Loucy (cell line): ENCODE measurements around the gene MT4.

Experiments used
- H2AFZ ChIP-seq: fragments of 200-600 bp; sonication (generic); 2 replicates; pipeline ENCODE4 v1.6.0; 2016; ENCODE audit warnings: antibody characterized with exemption, mild to moderate bottlenecking, low read length, moderate library complexity
- H3F3A ChIP-seq: fragments of 200-600 bp; 2 replicates; pipeline ENCODE4 v1.6.0; 2016; ENCODE audit warnings: antibody characterized with exemption, low read depth, mild to moderate bottlenecking
- H3K27me3 ChIP-seq: fragments of 200-600 bp; sonication (generic); 2 replicates; pipeline ENCODE4 v1.6.1; 2014; ENCODE audit warnings: low read length, mild to moderate bottlenecking; ENCODE audit not compliant: insufficient read depth, poor library complexity, severe bottlenecking
- H3K36me3 ChIP-seq: fragments of 200-600 bp; sonication (generic); 2 replicates; pipeline ENCODE4 v1.6.1; 2016; ENCODE audit warnings: low read length; ENCODE audit not compliant: insufficient read depth
- H3K4me1 ChIP-seq: fragments of 200-600 bp; sonication (generic); 2 replicates; pipeline ENCODE4 v1.5.1; 2014; ENCODE audit warnings: low read length, mild to moderate bottlenecking; ENCODE audit not compliant: insufficient read depth, poor library complexity, severe bottlenecking
- H3K4me2 ChIP-seq: fragments of 200-600 bp; sonication (generic); 2 replicates; pipeline ENCODE4 v1.6.0; 2014; ENCODE audit warnings: antibody characterized with exemption, low read length, low read depth, mild to moderate bottlenecking; ENCODE audit not compliant: poor library complexity, severe bottlenecking
- H3K4me3 ChIP-seq: fragments of 200-600 bp; sonication (generic); 2 replicates; pipeline ENCODE4 v1.5.1; 2014; ENCODE audit warnings: low read length, mild to moderate bottlenecking, mixed read lengths; ENCODE audit not compliant: poor library complexity, severe bottlenecking
- H3K79me2 ChIP-seq: fragments of 200-600 bp; sonication (generic); 2 replicates; pipeline ENCODE4 v1.6.1; 2014; ENCODE audit warnings: low read length; ENCODE audit not compliant: insufficient read depth
- H3K9ac ChIP-seq: fragments of 200-600 bp; sonication (generic); 2 replicates; pipeline ENCODE4 v1.6.0; 2014; ENCODE audit warnings: mild to moderate bottlenecking, low read depth, low read length, moderate library complexity; ENCODE audit not compliant: poor library complexity, severe bottlenecking
- H3K9me2 ChIP-seq: fragments of 200-600 bp; sonication (generic); replicated peaks from 2 replicates; pipeline ENCODE4 v1.6.1; 2016; ENCODE audit warnings: low read depth, low read length, mixed read lengths
- H3K9me3 ChIP-seq: fragments of 200-600 bp; sonication (generic); 2 replicates; pipeline ENCODE4 v1.6.1; 2014; ENCODE audit warnings: mild to moderate bottlenecking, antibody characterized with exemption, low read length, low read depth; ENCODE audit not compliant: insufficient read depth
- H4K20me1 ChIP-seq: fragments of 200-600 bp; sonication (generic); 2 replicates; pipeline ENCODE4 v1.6.0; 2014; ENCODE audit warnings: antibody characterized with exemption, low read length, mild to moderate bottlenecking; ENCODE audit not compliant: insufficient read depth, poor library complexity, severe bottlenecking
- CTCF ChIP-seq: fragments of 200-600 bp; sonication (generic); conservative IDR thresholded peaks from 2 replicates; pipeline ENCODE4 v1.5.1; 2014; ENCODE audit warnings: mild to moderate bottlenecking, antibody characterized with exemption, low read length
- EZH2phosphoT487 ChIP-seq: fragments of 200-600 bp; IDR thresholded peaks from 2 replicates; pipeline ENCODE4 v1.6.1; 2018; ENCODE audit warnings: antibody characterized with exemption, mild to moderate bottlenecking, moderate library complexity, borderline replicate concordance

Gene MT4

GRCh38 chr16:56584276-56584675 is 19.4 kb downstream of the MT4 start:
- no peaks in the 10 kb centered on the region for H3K9me2 ChIP-seq
- H4K20me1 ChIP-seq: no peaks in the 10 kb centered on the region
- no peaks in the 10 kb centered on the region for H3K36me3 ChIP-seq
- no peak overlapping the region for H3K4me2 ChIP-seq
- no peaks in the 10 kb centered on the region for H3F3A ChIP-seq
- H3K9ac ChIP-seq: no peak overlapping the region
- H3K79me2 ChIP-seq: no peaks in the 10 kb centered on the region
- H3K9me3 ChIP-seq: no peaks in the 10 kb centered on the region
- H3K4me3 ChIP-seq: no peak overlapping the region
- H2AFZ ChIP-seq: no peak overlapping the region
- H3K27me3 ChIP-seq: no peaks in the 10 kb centered on the region
- TF ChIP-seq CTCF: no peak
- no peak for TF ChIP-seq EZH2phosphoT487
- no peaks in the 10 kb centered on the region for H3K4me1 ChIP-seq

GRCh38 chr16:56588781-56589140 is 23.9 kb downstream of the MT4 start:
- Histone ChIP-seq H3K79me2 (no peaks in the 10 kb centered on the region), H2AFZ (no peak overlapping the region), H3K36me3 (no peaks in the 10 kb centered on the region), H3F3A (no peaks in the 10 kb centered on the region), H3K4me3 (no peak overlapping the region), H3K9ac (no peak overlapping the region), H3K9me3 (no peaks in the 10 kb centered on the region), H3K4me1 (peaks cover 5% of the 10 kb centered on the region), H3K4me2 (no peak overlapping the region), H3K27me3 (no peaks in the 10 kb centered on the region), H3K9me2 (no peaks in the 10 kb centered on the region), H4K20me1 (no peaks in the 10 kb centered on the region)
- no peak for TF ChIP-seq EZH2phosphoT487
- TF ChIP-seq CTCF: no peak

GRCh38 chr16:56589141-56590039 is 24.5 kb downstream of the MT4 start, which contains the start of gene MT3:
Gene MT3 (plus strand): TSS chr16:56589528. CDS start chr16:56589591, 63 bp downstream.
- TF ChIP-seq EZH2phosphoT487 (no peak), CTCF (no peak)
- H3K79me2 ChIP-seq: no peaks in the 10 kb centered on the region
- H3K4me2 ChIP-seq: no peak within 1 kb of the TSS
- H3K27me3 ChIP-seq: no peaks in the 10 kb centered on the region
- H2AFZ ChIP-seq: no peak within 1 kb of the TSS
- no peaks in the 10 kb centered on the region for H3K9me2 ChIP-seq
- no peaks in the 10 kb centered on the region for H3F3A ChIP-seq
- peaks cover 5% of the 10 kb centered on the region for H3K4me1 ChIP-seq
- H3K9me3 ChIP-seq: no peaks in the 10 kb centered on the region
- H3K36me3 ChIP-seq: no peaks in the 10 kb centered on the region
- H4K20me1 ChIP-seq: no peaks in the 10 kb centered on the region
- H3K9ac ChIP-seq: no peak within 1 kb of the TSS
- H3K4me3 ChIP-seq: no peak within 1 kb of the TSS
